Parathyroid adenoma (tissue), 2 donors: Measurements from ENCODE around the gene XPC.

ENCODE experiments used
- H2AFZ ChIP-seq: fragments of 300-600 bp; sonication (generic); one replicate; pipeline ENCODE4 v1.7.0; 2017; ENCODE audit warnings: antibody characterized with exemption, mild to moderate bottlenecking
- H3K27ac ChIP-seq: fragments of 300-600 bp; sonication (generic); one replicate; pipeline ENCODE4 v1.7.0; 2017
- H3K27me3 ChIP-seq: fragments of 300-600 bp; sonication (generic); one replicate; pipeline ENCODE4 v1.7.0; 2017; ENCODE audit warnings: low read length; ENCODE audit not compliant: control insufficient read depth, insufficient read depth
- H3K36me3 ChIP-seq: fragments of 300-600 bp; sonication (generic); one replicate; pipeline ENCODE4 v1.7.0; 2017; ENCODE audit warnings: low read length; ENCODE audit not compliant: control insufficient read depth, insufficient read depth
- H3K4me1 ChIP-seq: fragments of 300-600 bp; sonication (generic); one replicate; pipeline ENCODE4 v1.7.0; 2017; ENCODE audit warnings: control low read depth
- H3K4me2 ChIP-seq: fragments of 300-600 bp; sonication (generic); one replicate; pipeline ENCODE4 v1.7.0; 2017; ENCODE audit warnings: low read length
- H3K4me3 ChIP-seq: fragments of 300-600 bp; sonication (generic); one replicate; pipeline ENCODE4 v1.7.0; 2017; ENCODE audit warnings: low read depth, low read length
- H3K79me2 ChIP-seq: fragments of 300-600 bp; sonication (generic); one replicate; pipeline ENCODE4 v1.7.0; 2017; ENCODE audit warnings: control low read depth
- H3K9ac ChIP-seq: fragments of 300-600 bp; sonication (generic); one replicate; pipeline ENCODE4 v1.7.0; 2017; ENCODE audit warnings: mild to moderate bottlenecking
- H3K9me3 ChIP-seq: fragments of 300-600 bp; sonication (generic); one replicate; pipeline ENCODE4 v1.7.0; 2017; ENCODE audit warnings: low read length; ENCODE audit not compliant: control insufficient read depth
- CTCF ChIP-seq: fragments of 300-600 bp; sonication (generic); IDR thresholded peaks from one replicate; pipeline ENCODE4 v1.7.0; 2017; ENCODE audit warnings: antibody characterized with exemption, mild to moderate bottlenecking
- donor health status: primary hyperparathyroidism.

XPC gene

GRCh38 chr3:14145670-14146380 is 32.6 kb downstream of the XPC start:
- Histone ChIP-seq H3K79me2 (no peaks in the 10 kb centered on the region), H3K4me3 (no peak overlapping the region), H3K36me3 (no peaks in the 10 kb centered on the region), H3K9ac (no peak overlapping the region), H3K4me2 (no peak overlapping the region), H3K27me3 (no peaks in the 10 kb centered on the region), H3K9me3 (no peaks in the 10 kb centered on the region), H2AFZ (no peak overlapping the region), H3K4me1 (no peaks in the 10 kb centered on the region), H3K27ac (peak overlapping the region; percentile 65)
- TF ChIP-seq CTCF: no peak

- no peak for TF ChIP-seq CTCF
- H3K9ac ChIP-seq: no peak overlapping the region
- H3K4me1 ChIP-seq: no peaks in the 10 kb centered on the region
- H3K36me3 ChIP-seq: no peaks in the 10 kb centered on the region
- no peaks in the 10 kb centered on the region for H3K27me3 ChIP-seq
- H3K9me3 ChIP-seq: no peaks in the 10 kb centered on the region
- H3K4me2 ChIP-seq: no peak overlapping the region
- no peaks in the 10 kb centered on the region for H3K79me2 ChIP-seq
- peak overlapping the region; percentile 65 for H3K27ac ChIP-seq
- no peak overlapping the region for H2AFZ ChIP-seq
- no peak overlapping the region for H3K4me3 ChIP-seq
Observed at GRCh38 chr3:14145236-14145635, 33.2 kb downstream of the XPC start.

GRCh38 chr3:14144423-14145075 is 33.9 kb downstream of the XPC start:
- no peak for TF ChIP-seq CTCF
- Histone ChIP-seq H3K9ac (no peak overlapping the region), H3K27me3 (no peaks in the 10 kb centered on the region), H3K36me3 (no peaks in the 10 kb centered on the region), H3K4me3 (peak overlapping the region; percentile 23), H3K4me2 (peak overlapping the region; percentile 33), H3K9me3 (no peaks in the 10 kb centered on the region), H2AFZ (no peak overlapping the region), H3K79me2 (no peaks in the 10 kb centered on the region), H3K27ac (peak overlapping the region; percentile 65), H3K4me1 (no peaks in the 10 kb centered on the region)

GRCh38 chr3:14143271-14144225 is 34.9 kb downstream of the XPC start:
- H3K27me3 ChIP-seq: no peaks in the 10 kb centered on the region
- H3K4me3 ChIP-seq: no peak overlapping the region
- no peaks in the 10 kb centered on the region for H3K36me3 ChIP-seq
- H3K4me1 ChIP-seq: no peaks in the 10 kb centered on the region
- TF ChIP-seq CTCF: no peak
- no peak overlapping the region for H3K4me2 ChIP-seq
- H3K9me3 ChIP-seq: no peaks in the 10 kb centered on the region
- H3K79me2 ChIP-seq: no peaks in the 10 kb centered on the region
- H3K9ac ChIP-seq: no peak overlapping the region
- H3K27ac ChIP-seq: peak overlapping the region; percentile 65
- no peak overlapping the region for H2AFZ ChIP-seq
